ENCODE results near the gene GRPEL1.

GRPEL1 gene

GRCh38 chr4:7023486-7023885 is 44.4 kb downstream of the GRPEL1 start:
- Histone ChIP-seq H3K9ac (ENCODE audit: low read depth, low read length) (no peak overlapping the region), H3K9me3 (ENCODE audit: control insufficient read depth, insufficient read depth, low read length) (no peaks in the 10 kb centered on the region), H3K36me3 (ENCODE audit: insufficient read depth, low read length) (peaks cover 12% of the 10 kb centered on the region), H3K4me1 (ENCODE audit: insufficient read depth, low read length) (peaks cover 7% of the 10 kb centered on the region)

GRCh38 chr4:7021930-7022664 is 45.8 kb downstream of the GRPEL1 start:
- H3K4me1 ChIP-seq (ENCODE audit: insufficient read depth, low read length) = peaks cover 7% of the 10 kb centered on the region
- peaks cover 5% of the 10 kb centered on the region for H3K36me3 ChIP-seq (ENCODE audit: insufficient read depth, low read length)
- no peak overlapping the region for H3K9ac ChIP-seq (ENCODE audit: low read depth, low read length)
- no peaks in the 10 kb centered on the region for H3K9me3 ChIP-seq (ENCODE audit: control insufficient read depth, insufficient read depth, low read length)

- peaks cover 7% of the 10 kb centered on the region for H3K4me1 ChIP-seq (ENCODE audit: insufficient read depth, low read length)
- no peaks in the 10 kb centered on the region for H3K9me3 ChIP-seq (ENCODE audit: control insufficient read depth, insufficient read depth, low read length)
- peaks cover 5% of the 10 kb centered on the region for H3K36me3 ChIP-seq (ENCODE audit: insufficient read depth, low read length)
- no peak overlapping the region for H3K9ac ChIP-seq (ENCODE audit: low read depth, low read length)
Observed at GRCh38 chr4:7021355-7021754, 46.5 kb downstream of the GRPEL1 start.

- Histone ChIP-seq H3K9me3 (ENCODE audit: control insufficient read depth, insufficient read depth, low read length) (no peaks in the 10 kb centered on the region), H3K9ac (ENCODE audit: low read depth, low read length) (no peak overlapping the region), H3K36me3 (ENCODE audit: insufficient read depth, low read length) (peaks cover 3% of the 10 kb centered on the region), H3K4me1 (ENCODE audit: insufficient read depth, low read length) (peaks cover 7% of the 10 kb centered on the region)
Observed at GRCh38 chr4:7020856-7021255, 47.0 kb downstream of the GRPEL1 start.

- Histone ChIP-seq H3K36me3 (ENCODE audit: insufficient read depth, low read length) (peaks cover 3% of the 10 kb centered on the region), H3K9me3 (ENCODE audit: control insufficient read depth, insufficient read depth, low read length) (no peaks in the 10 kb centered on the region), H3K4me1 (ENCODE audit: insufficient read depth, low read length) (peaks cover 7% of the 10 kb centered on the region), H3K9ac (ENCODE audit: low read depth, low read length) (no peak overlapping the region)
Observed at GRCh38 chr4:7020290-7020689, 47.6 kb downstream of the GRPEL1 start.

- Histone ChIP-seq H3K9me3 (ENCODE audit: control insufficient read depth, insufficient read depth, low read length) (no peaks in the 10 kb centered on the region), H3K4me1 (ENCODE audit: insufficient read depth, low read length) (peaks cover 7% of the 10 kb centered on the region), H3K9ac (ENCODE audit: low read depth, low read length) (no peak overlapping the region), H3K36me3 (ENCODE audit: insufficient read depth, low read length) (peaks cover 5% of the 10 kb centered on the region)
Observed at GRCh38 chr4:7019367-7019766, 48.5 kb downstream of the GRPEL1 start.

- H3K9me3 ChIP-seq (ENCODE audit: control insufficient read depth, insufficient read depth, low read length) = no peaks in the 10 kb centered on the region
- H3K9ac ChIP-seq (ENCODE audit: low read depth, low read length) = no peak overlapping the region
- H3K36me3 ChIP-seq (ENCODE audit: insufficient read depth, low read length) = peaks cover 6% of the 10 kb centered on the region
- H3K4me1 ChIP-seq (ENCODE audit: insufficient read depth, low read length) = peaks cover 7% of the 10 kb centered on the region
Observed at GRCh38 chr4:7018281-7018680, 49.6 kb downstream of the GRPEL1 start.

GRCh38 chr4:7017446-7018048 is 50.3 kb downstream of the GRPEL1 start:
- Histone ChIP-seq H3K9ac (ENCODE audit: low read depth, low read length) (no peak overlapping the region), H3K36me3 (ENCODE audit: insufficient read depth, low read length) (peaks cover 6% of the 10 kb centered on the region), H3K4me1 (ENCODE audit: insufficient read depth, low read length) (peaks cover 7% of the 10 kb centered on the region), H3K9me3 (ENCODE audit: control insufficient read depth, insufficient read depth, low read length) (no peaks in the 10 kb centered on the region)

- Histone ChIP-seq H3K9ac (ENCODE audit: low read depth, low read length) (no peak overlapping the region), H3K9me3 (ENCODE audit: control insufficient read depth, insufficient read depth, low read length) (no peaks in the 10 kb centered on the region), H3K4me1 (ENCODE audit: insufficient read depth, low read length) (peaks cover 7% of the 10 kb centered on the region), H3K36me3 (ENCODE audit: insufficient read depth, low read length) (peaks cover 6% of the 10 kb centered on the region)
Observed at GRCh38 chr4:7016512-7016911, 51.4 kb downstream of the GRPEL1 start.

- Histone ChIP-seq H3K36me3 (ENCODE audit: insufficient read depth, low read length) (peaks cover 10% of the 10 kb centered on the region), H3K4me1 (ENCODE audit: insufficient read depth, low read length) (peaks cover 7% of the 10 kb centered on the region), H3K9me3 (ENCODE audit: control insufficient read depth, insufficient read depth, low read length) (no peaks in the 10 kb centered on the region), H3K9ac (ENCODE audit: low read depth, low read length) (no peak overlapping the region)
Observed at GRCh38 chr4:7016086-7016485, 51.8 kb downstream of the GRPEL1 start.

- peaks cover 6% of the 10 kb centered on the region for H3K4me1 ChIP-seq (ENCODE audit: insufficient read depth, low read length)
- peaks cover 14% of the 10 kb centered on the region; the same call in 1 of the 2 replicates for H3K36me3 ChIP-seq (ENCODE audit: insufficient read depth, low read length)
- no peak overlapping the region for H3K9ac ChIP-seq (ENCODE audit: low read depth, low read length)
Observed at GRCh38 chr4:7015383-7016035, 52.4 kb downstream of the GRPEL1 start.

GRCh38 chr4:7014815-7015214 is 53.0 kb downstream of the GRPEL1 start:
- Histone ChIP-seq H3K4me1 (ENCODE audit: insufficient read depth, low read length) (no peaks in the 10 kb centered on the region), H3K9ac (ENCODE audit: low read depth, low read length) (no peak overlapping the region), H3K9me3 (ENCODE audit: control insufficient read depth, insufficient read depth, low read length) (no peaks in the 10 kb centered on the region), H3K36me3 (ENCODE audit: insufficient read depth, low read length) (peaks cover 15% of the 10 kb centered on the region; the same call in 1 of the 2 replicates)

More at GRCh38 chr4:7015383-7016035, 52.4 kb downstream of the GRPEL1 start:
- H3K9me3 ChIP-seq (ENCODE audit: control insufficient read depth, insufficient read depth, low read length) = no peaks in the 10 kb centered on the region

GRCh38 chr4:7013175-7013574 is 54.7 kb downstream of the GRPEL1 start:
- no peaks in the 10 kb centered on the region for H3K4me1 ChIP-seq (ENCODE audit: insufficient read depth, low read length)
- no peak overlapping the region for H3K9ac ChIP-seq (ENCODE audit: low read depth, low read length)
- no peaks in the 10 kb centered on the region for H3K9me3 ChIP-seq (ENCODE audit: control insufficient read depth, insufficient read depth, low read length)
- H3K36me3 ChIP-seq (ENCODE audit: insufficient read depth, low read length) = peaks cover 25% of the 10 kb centered on the region; the same call in 1 of the 2 replicates

GRCh38 chr4:7009564-7009963 is 58.3 kb downstream of the GRPEL1 start:
- Histone ChIP-seq H3K4me1 (ENCODE audit: insufficient read depth, low read length) (peaks cover 11% of the 10 kb centered on the region; the same call in 1 of the 2 replicates), H3K36me3 (ENCODE audit: insufficient read depth, low read length) (peaks cover 25% of the 10 kb centered on the region; the same call in 1 of the 2 replicates), H3K9ac (ENCODE audit: low read depth, low read length) (no peak overlapping the region), H3K9me3 (ENCODE audit: control insufficient read depth, insufficient read depth, low read length) (no peaks in the 10 kb centered on the region)

Measured in ES-I3 (cell line).